Uterus (tissue), 4 donors: ENCODE data around the gene MAP2K6. TPM values are rescaled to one million over a fixed set of nuclear protein-coding genes. Genes with fewer than 3 reads are reported as not detected.
A peak's percentile ranks its signal among the peaks of the same experiment; 100 is the strongest.
"Not testable (repeated sequence)": the region's sequence is repeated elsewhere in the genome, so short reads cannot be mapped to it uniquely, and the experiment has no call there.

ENCODE experiments used
- DNase-seq, 2 donors: peaks; one replicate each; pipeline ENCODE4 v3.0.0-alpha.2; 2019 to 2020
- H3K27ac ChIP-seq, 2 donors: fragments of 200-600 bp; sonication (generic); 1 replicate in 1 of 2; 2 replicates in 1 of 2; pipeline ENCODE4 v1.5.1; 2016 to 2018
- H3K27me3 ChIP-seq, 2 donors: fragments of 200-600 bp; sonication (generic); one replicate each; pipeline ENCODE4 v1.5.1; 2018 to 2019; ENCODE audit warnings: control low read depth in 1 of 2
- H3K36me3 ChIP-seq, 2 donors: fragments of 200-600 bp; sonication (generic); one replicate each; pipeline ENCODE4 v1.5.1; 2019; ENCODE audit warnings: control low read depth in 1 of 2
- H3K4me1 ChIP-seq, 2 donors: fragments of 200-600 bp; sonication (generic); one replicate each; pipeline ENCODE4 v1.5.1; 2018 to 2019; ENCODE audit warnings: control low read depth in 1 of 2
- H3K4me3 ChIP-seq, 2 donors: fragments of 200-600 bp; sonication (generic); 1 replicate in 1 of 2; 2 replicates in 1 of 2; pipeline ENCODE4 v1.5.1; 2018 to 2019; ENCODE audit warnings: mild to moderate bottlenecking in 1 of 2
- H3K9me3 ChIP-seq, 2 donors: fragments of 200-600 bp; sonication (generic); one replicate each; pipeline ENCODE4 v1.5.1; 2019; ENCODE audit warnings: control low read depth in 1 of 2
- CTCF ChIP-seq, 4 experiments: fragments of 200-600 bp in 2 of 4; fragments of 450-650 bp in 2 of 4; sonication (generic) in 2 of 4; IDR thresholded peaks; one replicate each; pipeline ENCODE4 v1.5.1; 2016 to 2019; ENCODE audit warnings: antibody characterized with exemption in 4 of 4, mild to moderate bottlenecking in 2 of 4, moderate library complexity in 1 of 4
- POLR2A ChIP-seq, 2 donors: fragments of 450-650 bp; IDR thresholded peaks; one replicate each; pipeline ENCODE4 v1.6.1; 2016; ENCODE audit warnings: antibody characterized with exemption in 2 of 2, mild to moderate bottlenecking in 1 of 2, moderate library complexity in 1 of 2
- intact Hi-C: fragments of 100-400 bp; cut with DNase I; formaldehyde crosslinking; loops from one replicate; pipeline ENCODE4 v1.15.1; 2023; ENCODE audit warnings: low total_unique reads
- total RNA-seq, 4 donors: library from RNA; depleted of rRNA in 3 of 4; stranded (reverse); fragments of >200 nt in 3 of 4; gene quantifications; one replicate each; pipeline versions ENCODE4 v1.1.0 to v1.2.4, GENCODE V29; 2014 to 2023
- donor health status: DM: yes; HTN: yes; CAD: no.

Gene MAP2K6
- total RNA-seq, 4 donors from 2014 or later: 3.2 to 43.4 (median 4.3) TPM

GRCh38 chr17:69478916-69479315 is 64.4 kb downstream of the MAP2K6 start:
- Histone ChIP-seq H3K27ac (no peak overlapping the region), H3K4me1 (no peaks in the 10 kb centered on the region), H3K9me3 (no peaks in the 10 kb centered on the region), H3K4me3 (no peak overlapping the region), H3K27me3 (no peaks in the 10 kb centered on the region), H3K36me3 (no peaks in the 10 kb centered on the region)
- DNase-seq: no peak
- intact Hi-C loops: no loop called here
- TF ChIP-seq POLR2A (IDR thresholded peaks at IDR 0.05) (no peak), CTCF (IDR thresholded peaks at IDR 0.05) (no peak)

- H3K4me3 ChIP-seq, H3K4me1 ChIP-seq, H3K27me3 ChIP-seq, H3K27ac ChIP-seq, H3K9me3 ChIP-seq, H3K36me3 ChIP-seq, intact Hi-C loops, DNase-seq: not testable (repeated sequence)
These were observed 65.3 kb downstream of the MAP2K6 start for GRCh38 chr17:69479756-69480155.

GRCh38 chr17:69480245-69480644 is 65.7 kb downstream of the MAP2K6 start:
- Histone ChIP-seq H3K4me3 (no peak overlapping the region), H3K36me3 (no peaks in the 10 kb centered on the region), H3K4me1 (no peaks in the 10 kb centered on the region), H3K9me3 (no peaks in the 10 kb centered on the region), H3K27me3 (no peaks in the 10 kb centered on the region), H3K27ac (no peak overlapping the region)
- TF ChIP-seq POLR2A (IDR thresholded peaks at IDR 0.05) (no peak), CTCF (IDR thresholded peaks at IDR 0.05) (no peak)
- intact Hi-C loops: no loop called here
- no peak for DNase-seq

- TF ChIP-seq CTCF (IDR thresholded peaks at IDR 0.05): no peak
- no peak for TF ChIP-seq POLR2A (IDR thresholded peaks at IDR 0.05)
- Histone ChIP-seq H3K27ac (peak overlapping the region in 1 of 2 donors; percentile 38), H3K27me3 (no peaks in the 10 kb centered on the region), H3K9me3 (no peaks in the 10 kb centered on the region), H3K4me3 (no peak overlapping the region), H3K4me1 (no peaks in the 10 kb centered on the region), H3K36me3 (no peaks in the 10 kb centered on the region)
- intact Hi-C loops: no loop called here
- DNase-seq: peak in 1 of 2 donors; percentile 23
These were observed 70.8 kb downstream of the MAP2K6 start for GRCh38 chr17:69485251-69485661.

- intact Hi-C loops: no loop called here
- no peaks in the 10 kb centered on the region for H3K4me1 ChIP-seq
These were observed 71.6 kb downstream of the MAP2K6 start for GRCh38 chr17:69485901-69486643.

More at GRCh38 chr17:69485901-69486643, 71.6 kb downstream of the MAP2K6 start:
- Histone ChIP-seq H3K27ac (peak overlapping the region in 1 of 2 donors; percentile 46), H3K4me3 (no peak overlapping the region), H3K9me3 (no peaks in the 10 kb centered on the region), H3K36me3 (no peaks in the 10 kb centered on the region), H3K27me3 (no peaks in the 10 kb centered on the region)
- no peak for DNase-seq
- TF ChIP-seq POLR2A (IDR thresholded peaks at IDR 0.05) (no peak), CTCF (IDR thresholded peaks at IDR 0.05) (no peak)
